ENCODE measurements around the gene ERGIC1.

GRCh38 chr5:172943283-172943841 lies 109.3 kb downstream of the ERGIC1 start:
- TF ChIP-seq CTCF (IDR thresholded peaks at IDR 0.05; ENCODE audit: insufficient read depth, low read length, poor library complexity, severe bottlenecking): no peak
- no peak for TF ChIP-seq EZH2phosphoT487 (conservative IDR thresholded peaks at IDR 0.05; ENCODE audit: low read length)
